Upper lobe of left lung (tissue), 6 donors: ENCODE results near the gene TPST1. TPM values are rescaled to one million over a fixed set of nuclear protein-coding genes. Genes with fewer than 3 reads are reported as not detected.
A peak's percentile ranks its signal among the peaks of the same experiment; 100 is the strongest.

Experiments used
- ATAC-seq, 2 donors: fragments of 200-7000 bp; cut with Tn5 transposase; one replicate each; pipeline ENCODE4 v1.9.1; 2022; ENCODE audit warnings: mild to moderate bottlenecking in 2 of 2, moderate library complexity in 2 of 2; ENCODE audit not compliant: low FRiP score in 2 of 2
- DNase-seq, 2 donors: peaks; one replicate each; pipeline ENCODE4 v3.0.0-alpha.2; 2019 to 2020
- H3K27ac ChIP-seq, 4 donors: fragments of 200-600 bp; sonication (generic); one replicate each; pipeline ENCODE4 v1.5.1; 2016 to 2019
- H3K27me3 ChIP-seq, 4 donors: fragments of 200-600 bp; sonication (generic); one replicate each; pipeline ENCODE4 v1.5.1; 2017 to 2019
- H3K36me3 ChIP-seq, 4 donors: fragments of 200-600 bp; sonication (generic); one replicate each; pipeline ENCODE4 v1.5.1; 2016 to 2019
- H3K4me1 ChIP-seq, 4 donors: fragments of 200-600 bp; sonication (generic); one replicate each; pipeline ENCODE4 v1.5.1; 2018 to 2019
- H3K4me3 ChIP-seq, 4 donors: fragments of 200-600 bp; sonication (generic); one replicate each; pipeline ENCODE4 v1.5.1; 2017 to 2019; ENCODE audit warnings: mild to moderate bottlenecking in 2 of 4, moderate library complexity in 1 of 4
- H3K9me3 ChIP-seq, 4 donors: fragments of 200-600 bp; sonication (generic); one replicate each; pipeline ENCODE4 v1.5.1; 2018 to 2019
- CTCF ChIP-seq, 6 experiments: fragments of 450-650 bp in 4 of 6; fragments of 200-600 bp in 2 of 6; sonication (generic) in 2 of 6; IDR thresholded peaks; one replicate each; pipeline ENCODE4 v1.5.1; 2016 to 2019; ENCODE audit warnings: antibody characterized with exemption in 6 of 6
- EP300 ChIP-seq, 4 donors: sonication (generic); formaldehyde crosslinking; IDR thresholded peaks; one replicate each; pipeline ENCODE4 v1.5.1; 2017; ENCODE audit warnings: antibody characterized with exemption in 4 of 4, control low read depth in 2 of 4
- POLR2A ChIP-seq, 4 donors: fragments of 450-650 bp; IDR thresholded peaks; one replicate each; pipeline ENCODE4 v1.5.1; 2016 to 2017; ENCODE audit warnings: antibody characterized with exemption in 4 of 4, mild to moderate bottlenecking in 2 of 4
- POLR2AphosphoS5 ChIP-seq, 2 donors: sonication (generic); formaldehyde crosslinking; IDR thresholded peaks; one replicate each; pipeline ENCODE4 v1.5.1; 2017; ENCODE audit warnings: antibody characterized with exemption in 2 of 2
- WGBS, 2 donors: methylation state at CpG; one replicate each; pipeline ENCODE4 v1.1.5; 2017 to 2018; 5-methylcytosine and 5-hydroxymethylcytosine counted together
- total RNA-seq, 6 donors: library from RNA; depleted of rRNA in 4 of 6; stranded (reverse); fragments of >200 nt in 4 of 6; gene quantifications; one replicate each; pipeline versions ENCODE4 v1.1.0 to v1.2.1, GENCODE V29; 2016 to 2021
- donor health status: DM: no; HTN: no; CAD: no; lungs with moderate emphysema.
- donor health status: DM: no; HTN: yes; CAD: no; lungs with severe emphysema.

The TPST1 gene
- total RNA-seq, 6 donors from 2014 or later = 17.1 to 69.1 (median 19.0) TPM

DNA sequence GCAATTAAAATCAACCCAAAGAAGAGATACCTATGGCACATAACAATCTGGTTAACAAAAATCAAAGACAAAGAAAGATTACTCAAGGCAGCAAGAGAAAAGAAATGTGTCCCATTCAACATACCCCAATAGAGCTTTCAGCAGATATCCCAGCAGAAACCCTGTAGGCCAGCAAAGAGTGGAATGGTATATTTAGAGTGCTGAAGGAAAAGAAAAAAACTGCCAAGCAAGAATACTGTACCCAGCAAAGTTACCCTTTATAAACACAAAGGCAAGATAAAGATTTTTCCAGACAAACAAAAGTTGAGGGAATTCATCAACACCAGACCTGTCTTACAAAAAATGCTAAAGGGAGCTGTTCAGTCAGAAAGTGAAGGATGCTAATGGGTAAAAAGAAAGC lies 131.6 kb downstream of the TPST1 start:
- no peak for ATAC-seq
- peaks cover 0 to 9% (median 5%) of the 10 kb centered on the region in 4 donors for H3K9me3 ChIP-seq
- peaks cover 0 to 2% (median 0%) of the 10 kb centered on the region in 4 donors for H3K4me1 ChIP-seq
- H3K36me3 ChIP-seq = no peaks in the 10 kb centered on the region
- H3K4me3 ChIP-seq = no peak overlapping the region
- no peak for TF ChIP-seq EP300 (IDR thresholded peaks at IDR 0.05)
- TF ChIP-seq POLR2A (IDR thresholded peaks at IDR 0.05) = no peak
- TF ChIP-seq CTCF (IDR thresholded peaks at IDR 0.05) = no peak
- TF ChIP-seq POLR2AphosphoS5 (IDR thresholded peaks at IDR 0.05) = no peak
- no peak overlapping the region for H3K27ac ChIP-seq
- no peaks in the 10 kb centered on the region for H3K27me3 ChIP-seq
- no peak for DNase-seq

DNA sequence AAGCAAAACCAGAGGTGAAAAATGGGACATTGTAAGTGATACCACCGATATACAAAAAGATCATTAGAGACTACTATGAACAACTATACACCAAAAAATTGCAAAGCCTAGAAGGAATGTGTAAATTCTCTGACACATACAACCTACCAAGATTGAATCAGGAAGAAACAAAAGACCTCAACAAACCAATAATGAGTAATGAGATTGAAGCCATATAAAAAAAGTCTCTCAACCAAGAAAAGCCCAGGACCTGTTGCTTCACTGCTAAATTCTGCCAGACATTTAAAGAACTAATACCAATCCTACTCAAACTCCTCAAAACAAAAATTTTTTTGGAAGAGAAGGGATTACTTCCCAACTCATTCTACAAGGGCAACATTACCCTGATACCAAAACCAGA lies 134.0 kb downstream of the TPST1 start:
- H3K27ac ChIP-seq = no peak overlapping the region
- no peaks in the 10 kb centered on the region for H3K4me1 ChIP-seq
- H3K27me3 ChIP-seq = no peaks in the 10 kb centered on the region
- ATAC-seq (no peak), DNase-seq (no peak)
- no peak for TF ChIP-seq POLR2AphosphoS5 (IDR thresholded peaks at IDR 0.05)
- no peak for TF ChIP-seq POLR2A (IDR thresholded peaks at IDR 0.05)
- TF ChIP-seq EP300 (IDR thresholded peaks at IDR 0.05) = no peak
- no peak for TF ChIP-seq CTCF (IDR thresholded peaks at IDR 0.05)
- H3K4me3 ChIP-seq = no peak overlapping the region
- WGBS, 2 donors = 88 to 97% methylated on average over 1 of the region's 1 CpG
- peaks cover 0 to 9% (median 5%) of the 10 kb centered on the region in 4 donors for H3K9me3 ChIP-seq
- H3K36me3 ChIP-seq = no peaks in the 10 kb centered on the region

DNA sequence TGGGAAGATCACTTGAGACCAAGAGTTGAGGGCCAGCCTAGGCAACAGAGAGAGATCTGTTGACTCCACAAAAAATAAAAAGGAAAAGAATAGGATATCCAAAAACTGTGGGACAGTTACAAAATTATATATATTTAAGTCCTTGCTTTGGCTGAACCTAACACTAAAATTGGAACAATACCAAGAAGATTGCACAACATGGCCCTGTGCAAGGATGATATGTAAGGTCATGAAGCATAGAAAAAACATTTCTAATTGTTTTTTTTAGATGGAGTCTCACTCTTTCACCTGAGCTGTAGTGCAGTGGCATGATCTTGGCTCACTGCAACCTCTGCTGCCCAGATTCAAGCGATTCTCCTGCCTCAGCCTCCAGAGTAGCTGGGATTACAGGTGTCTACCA lies 139.0 kb downstream of the TPST1 start:
- H3K27me3 ChIP-seq = no peaks in the 10 kb centered on the region
- DNase-seq = no peak
- TF ChIP-seq CTCF (IDR thresholded peaks at IDR 0.05) = no peak
- H3K36me3 ChIP-seq = no peaks in the 10 kb centered on the region
- H3K4me1 ChIP-seq = peaks cover 0 to 14% (median 5%) of the 10 kb centered on the region in 4 donors
- no peak overlapping the region for H3K4me3 ChIP-seq
- H3K27ac ChIP-seq = no peak overlapping the region
- WGBS, 2 donors = 88 to 100% methylated on average over 1 of the region's 1 CpG
- ATAC-seq = no peak
- H3K9me3 ChIP-seq = peaks cover 0 to 3% (median 0%) of the 10 kb centered on the region in 4 donors

DNA sequence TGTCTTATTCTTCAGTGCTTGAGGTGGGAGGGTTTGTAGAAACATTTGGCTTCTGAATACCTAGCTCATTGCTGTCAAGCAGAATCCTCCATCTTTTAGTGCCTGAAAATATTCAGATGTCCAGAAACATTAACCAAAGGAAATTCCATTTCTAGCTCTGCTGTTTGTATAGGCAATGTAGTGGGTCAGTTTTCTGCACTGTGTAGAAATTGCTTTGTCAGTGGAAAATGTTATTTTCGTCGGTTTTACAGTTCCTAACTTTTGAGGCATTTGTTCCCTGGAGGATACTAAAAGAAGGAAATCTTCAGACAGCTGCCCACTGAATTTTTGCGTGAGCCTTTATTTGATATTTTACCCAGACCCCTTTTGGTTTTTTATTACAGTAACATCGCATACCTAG lies 143.4 kb downstream of the TPST1 start:
- H3K4me3 ChIP-seq = no peak overlapping the region
- WGBS, 2 donors = 23 to 29% methylated on average over 4 of the region's 4 CpGs
- H3K4me1 ChIP-seq = peaks cover 5 to 17% (median 10%) of the 10 kb centered on the region in 4 donors
- peak overlapping the region in 3 of 4 donors; percentile 22 to 83 (median 41) for H3K27ac ChIP-seq
- H3K9me3 ChIP-seq = no peaks in the 10 kb centered on the region
- DNase-seq (no peak), ATAC-seq (peak in 1 of 2 donors; percentile 12)
- H3K36me3 ChIP-seq = no peaks in the 10 kb centered on the region
- no peaks in the 10 kb centered on the region for H3K27me3 ChIP-seq
- TF ChIP-seq POLR2A (IDR thresholded peaks at IDR 0.05) = no peak
- no peak for TF ChIP-seq POLR2AphosphoS5 (IDR thresholded peaks at IDR 0.05)
- TF ChIP-seq CTCF (IDR thresholded peaks at IDR 0.05) = no peak
- no peak for TF ChIP-seq EP300 (IDR thresholded peaks at IDR 0.05)

- Histone ChIP-seq H3K36me3 (no peaks in the 10 kb centered on the region), H3K4me1 (peaks cover 5 to 17% (median 10%) of the 10 kb centered on the region in 4 donors), H3K27ac (peak overlapping the region; percentile 62 to 83 (median 68)), H3K27me3 (no peaks in the 10 kb centered on the region), H3K4me3 (no peak overlapping the region), H3K9me3 (no peaks in the 10 kb centered on the region)
- peak; percentile 79 to 80 for ATAC-seq
- WGBS, 2 donors = 57 to 68% methylated on average over 6 of the region's 6 CpGs
- peak in 1 of 2 donors; percentile 68 for DNase-seq
- TF ChIP-seq EP300 (IDR thresholded peaks at IDR 0.05) (peak in 1 of 4 donors; percentile 17), POLR2AphosphoS5 (IDR thresholded peaks at IDR 0.05) (no peak)
Measured at GRCh38 chr7:66348959-66349358, 143.8 kb downstream of the TPST1 start.
